HG02884 (cell line): ENCODE measurements around the gene STXBP5.

Experiments used
- ATAC-seq: cut with Tn5 transposase; IDR thresholded peaks from one replicate; pipeline ENCODE4 v1.9.1; 2021; ENCODE audit warnings: mild to moderate bottlenecking, moderate library complexity; ENCODE audit not compliant: unreplicated experiment

Gene STXBP5

DNA sequence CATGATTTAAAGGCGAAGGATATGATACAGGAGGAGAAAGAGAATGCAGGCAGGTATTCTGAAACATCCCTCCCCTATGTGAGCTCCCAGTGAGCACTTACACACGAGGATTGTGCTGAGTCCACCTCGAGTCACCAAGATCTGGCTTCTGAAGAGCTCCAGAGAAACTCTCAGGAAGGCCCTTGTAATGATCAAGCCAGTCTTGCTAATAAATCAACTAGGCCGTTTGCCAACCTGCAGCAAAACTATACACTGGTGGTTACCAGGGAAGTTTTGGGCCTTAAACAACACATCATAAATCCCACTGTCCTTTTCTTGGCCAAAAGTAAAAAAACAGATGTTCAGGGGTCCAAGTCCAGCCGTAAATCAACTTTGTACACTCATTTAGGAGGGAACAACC, 79.2 kb downstream of the STXBP5 start:
- no peak for ATAC-seq

DNA sequence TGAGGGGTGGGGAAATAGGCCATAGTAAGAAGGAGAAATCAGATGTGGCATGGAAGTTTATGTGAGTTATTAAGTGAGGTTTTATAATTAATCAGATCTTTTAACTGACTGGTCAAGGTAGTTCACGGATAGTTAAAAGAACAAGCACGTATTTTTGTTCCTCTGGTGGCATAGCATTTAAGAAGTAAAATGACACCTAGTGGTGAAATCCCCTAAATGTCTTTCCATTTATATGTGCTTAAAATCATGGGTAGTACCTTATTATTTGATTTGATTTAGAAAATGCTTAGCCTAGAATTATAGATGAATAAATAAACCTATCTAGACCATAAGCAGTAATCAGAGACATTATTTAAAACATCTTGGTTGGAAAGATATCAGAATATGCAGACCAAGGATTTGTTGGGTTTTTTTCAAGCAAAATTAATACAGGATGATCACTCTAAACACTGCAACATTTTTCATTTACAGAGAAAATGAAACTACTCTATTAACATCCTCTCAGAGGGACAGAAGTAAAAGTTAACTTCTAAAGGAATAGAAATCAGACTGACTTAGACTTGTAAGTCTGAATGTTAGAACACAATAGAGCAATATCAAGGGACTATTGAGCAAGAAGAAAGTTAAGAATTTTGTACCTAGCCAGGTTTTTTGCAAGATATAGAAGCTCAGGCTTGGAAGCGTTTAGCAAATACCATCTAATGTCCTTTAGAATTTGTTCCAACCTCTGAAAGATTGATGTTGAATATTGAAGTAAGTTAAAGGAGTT, 81.1 kb downstream of the STXBP5 start:
- peak; percentile 50 for ATAC-seq

DNA sequence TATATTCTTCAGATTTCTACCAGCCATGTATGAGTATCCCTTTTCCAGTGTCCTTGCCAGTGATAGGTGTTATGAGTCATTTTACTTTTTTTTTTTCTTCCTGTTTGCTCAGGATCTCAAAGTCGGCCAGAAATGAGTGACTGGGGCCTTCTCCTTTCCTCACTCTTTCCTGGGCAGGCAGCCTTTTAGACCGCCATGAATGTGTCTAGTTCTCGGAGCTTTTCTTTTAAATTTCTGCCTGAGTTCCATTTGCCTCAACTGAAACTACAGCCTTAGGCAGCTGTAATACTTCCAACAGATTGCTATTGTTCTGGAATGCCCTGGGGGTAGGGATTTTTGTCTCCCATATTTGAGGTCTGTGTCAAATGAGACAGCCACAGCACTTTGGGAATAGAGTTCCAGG, 83.7 kb downstream of the STXBP5 start:
- ATAC-seq, result no peak

GRCh38 chr6:147297124-147297523, 92.9 kb downstream of the STXBP5 start:
- ATAC-seq, result no peak

DNA sequence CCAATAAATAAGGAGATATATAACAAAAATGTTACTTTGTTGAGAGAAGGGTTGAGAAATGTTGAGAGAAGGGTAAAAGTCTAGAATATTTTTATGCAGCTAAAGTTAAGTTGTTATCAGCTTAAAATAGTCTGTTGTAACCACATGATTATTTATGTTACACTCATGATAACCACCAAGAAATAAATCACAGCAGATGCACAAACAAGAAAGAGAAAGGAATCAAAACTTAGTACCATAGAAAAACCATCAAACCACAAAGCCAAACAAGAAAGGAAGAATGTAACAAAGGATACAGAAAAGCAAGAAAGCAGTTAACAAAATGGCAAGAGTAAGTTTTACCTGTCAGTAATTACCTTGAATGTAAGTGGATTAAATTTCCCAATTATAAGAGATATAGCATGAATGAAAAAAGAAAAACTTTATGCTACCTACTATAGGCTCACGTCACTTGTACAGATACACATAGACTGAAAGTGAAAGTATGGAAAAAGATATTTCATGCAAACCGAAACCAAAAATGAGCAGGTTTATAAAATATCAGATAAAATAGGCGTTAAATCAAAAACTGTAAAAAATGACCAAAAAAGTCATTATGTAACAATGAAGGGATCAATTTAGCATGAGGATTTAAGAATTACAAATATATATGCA, 93.6 kb downstream of the STXBP5 start:
- ATAC-seq, result no peak

GRCh38 chr6:147298461-147298860, 94.2 kb downstream of the STXBP5 start:
- no peak for ATAC-seq

DNA sequence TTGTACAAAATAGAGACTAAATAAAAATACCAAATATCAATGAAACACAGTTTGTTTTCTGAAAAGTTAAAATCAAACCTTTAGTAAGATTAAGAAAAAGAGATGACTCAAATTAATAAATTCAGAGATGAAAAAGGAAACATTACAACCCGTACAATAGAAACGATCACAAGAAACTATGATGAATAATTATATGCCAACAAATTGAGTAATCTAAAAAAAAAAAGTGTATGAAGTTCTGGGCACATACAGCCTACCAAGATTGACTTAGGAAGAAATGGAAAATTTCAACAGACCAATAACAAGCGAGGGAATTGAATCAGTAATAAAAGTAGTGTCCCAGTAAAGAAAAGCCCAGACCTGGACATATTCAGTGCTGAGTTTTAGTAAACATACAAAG, 94.8 kb downstream of the STXBP5 start:
- ATAC-seq, result no peak

- ATAC-seq, result no peak
Observed at GRCh38 chr6:147301070-147301469, 96.9 kb downstream of the STXBP5 start.

GRCh38 chr6:147304016-147304415, 99.8 kb downstream of the STXBP5 start:
- ATAC-seq, result no peak

DNA sequence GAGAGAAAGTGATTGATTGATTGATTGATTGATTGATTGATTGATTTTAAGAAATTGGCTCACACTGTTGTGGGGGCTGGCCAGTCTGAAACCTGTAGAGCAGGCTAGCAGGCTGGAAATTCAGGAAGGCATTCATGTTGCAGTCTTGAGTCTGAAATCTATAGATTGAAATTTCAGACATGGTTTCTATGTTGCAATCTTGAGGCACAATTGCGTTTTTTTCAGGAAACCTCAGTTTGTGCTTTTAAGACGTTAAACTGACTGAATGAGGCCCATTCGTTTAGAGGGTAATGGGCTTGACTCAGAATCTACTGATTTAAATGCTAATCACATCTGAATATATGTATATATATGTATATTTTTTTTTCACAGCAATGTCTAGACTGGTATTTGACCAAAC, 106.3 kb downstream of the STXBP5 start:
- ATAC-seq, result no peak

DNA sequence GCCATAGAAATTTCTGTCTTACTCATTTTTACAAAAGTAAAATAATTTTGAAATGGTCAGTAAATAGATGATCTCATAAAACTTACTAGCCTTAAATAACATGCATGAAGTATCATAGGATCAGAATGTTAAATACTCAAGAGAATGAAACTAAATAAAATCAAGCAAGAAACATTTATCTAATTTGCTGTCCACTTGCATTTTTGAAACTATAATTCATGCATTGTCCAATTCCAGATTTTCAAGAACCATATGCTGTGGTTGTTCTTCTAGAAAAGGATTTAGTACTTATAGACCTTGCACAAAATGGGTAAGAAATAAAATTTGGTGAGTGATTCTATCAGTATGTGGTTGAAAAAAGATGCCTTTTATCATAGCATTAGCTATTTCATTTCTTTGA, 107.0 kb downstream of the STXBP5 start:
- no peak for ATAC-seq

DNA sequence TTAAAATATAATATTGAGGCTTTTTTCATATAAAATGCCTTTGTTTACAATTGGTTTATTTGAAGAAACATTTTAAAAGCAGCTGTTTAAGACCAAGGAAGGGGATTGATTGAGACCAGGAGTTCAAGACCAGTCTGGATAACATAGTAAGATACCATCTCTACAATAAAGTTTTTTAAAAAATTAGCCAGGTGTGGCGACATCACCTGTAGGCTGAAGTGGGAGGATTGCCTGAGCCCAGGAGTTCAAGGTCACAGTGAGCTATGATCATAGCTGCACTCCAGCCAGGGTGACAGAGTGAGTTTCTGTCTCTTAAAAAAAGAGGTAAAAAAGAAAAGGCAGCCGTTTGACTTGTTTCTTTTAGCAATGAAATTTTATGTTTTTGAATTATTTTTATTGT, 117.0 kb downstream of the STXBP5 start:
- ATAC-seq, result no peak

DNA sequence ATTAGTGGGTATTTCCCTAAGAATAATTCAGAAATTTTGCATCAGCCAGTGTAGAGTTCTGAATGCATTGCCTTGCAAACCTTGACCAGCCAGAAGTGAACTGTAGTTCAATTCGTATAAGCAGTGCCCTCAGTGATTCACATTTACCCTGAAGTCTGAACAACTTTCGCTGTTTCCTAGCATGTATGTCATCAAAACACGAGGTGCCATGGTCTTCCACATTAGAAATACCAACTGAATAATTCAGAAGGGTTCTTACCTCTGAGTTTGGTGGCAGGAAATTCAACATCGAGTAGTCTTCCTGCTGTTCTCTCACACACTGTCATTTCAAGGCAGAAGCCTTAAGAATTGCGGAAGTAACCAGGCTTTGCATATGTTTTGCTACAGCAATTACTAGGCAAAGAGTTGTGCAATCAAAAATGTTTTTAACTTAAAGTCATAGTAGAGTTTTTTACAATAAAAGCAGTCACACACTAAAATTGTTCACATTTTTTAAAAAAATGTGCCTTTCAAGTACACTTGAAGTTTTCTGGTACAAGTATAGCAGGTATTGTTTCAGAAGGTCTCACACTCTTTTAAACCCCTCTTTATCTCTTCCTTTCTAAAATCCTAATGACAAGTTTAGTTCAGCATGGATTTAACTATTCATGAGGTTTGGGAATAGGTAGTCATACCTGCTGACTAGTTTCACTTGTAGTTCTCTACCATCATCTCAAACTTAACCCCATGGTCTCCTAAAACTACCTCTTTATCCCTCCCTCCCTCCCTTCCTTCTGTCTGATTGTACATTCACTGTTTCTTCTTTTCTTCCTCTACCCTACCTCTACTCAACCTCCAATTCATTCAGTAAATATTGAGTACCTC, 118.3 kb downstream of the STXBP5 start:
- peak; percentile 98 for ATAC-seq

DNA sequence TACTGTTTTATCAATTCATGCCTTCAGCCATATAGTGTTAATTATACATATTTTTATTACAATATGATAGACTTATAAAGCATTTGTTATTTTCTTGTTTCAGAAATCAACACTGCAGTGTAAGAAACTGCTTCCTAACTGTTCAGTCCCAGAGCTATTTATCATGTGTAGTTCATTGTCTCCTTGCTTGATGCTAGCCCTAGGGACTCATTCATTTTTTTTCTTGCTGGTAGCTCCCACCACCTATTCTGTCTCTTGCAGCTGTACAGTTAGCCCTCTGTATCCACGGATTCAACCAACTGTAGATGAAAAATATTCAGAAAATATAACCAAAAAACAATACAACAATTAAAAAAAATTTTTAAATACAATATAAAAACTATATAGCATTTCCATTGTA, 121.3 kb downstream of the STXBP5 start:
- no peak for ATAC-seq

DNA sequence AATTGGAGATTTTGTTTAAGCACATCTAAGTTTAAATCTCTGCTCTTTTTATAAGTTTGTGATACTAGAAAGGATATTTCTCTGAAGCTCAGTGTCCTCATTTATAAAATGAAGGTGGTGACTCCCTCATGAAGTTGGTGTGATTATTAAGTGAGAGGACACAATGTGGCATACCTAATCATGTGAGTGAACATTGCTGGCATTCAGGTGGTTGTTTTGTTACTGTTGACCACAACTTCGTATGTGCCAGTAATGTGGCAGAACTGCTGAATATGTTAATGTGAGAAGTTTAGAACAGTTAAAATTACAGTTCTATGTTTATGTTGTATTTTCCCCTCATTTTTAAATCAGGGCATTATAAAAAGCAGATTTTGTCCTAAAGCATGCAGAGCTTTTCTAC, 127.2 kb downstream of the STXBP5 start:
- ATAC-seq, result no peak

- no peak for ATAC-seq
Observed at GRCh38 chr6:147337921-147338320, 133.7 kb downstream of the STXBP5 start.

DNA sequence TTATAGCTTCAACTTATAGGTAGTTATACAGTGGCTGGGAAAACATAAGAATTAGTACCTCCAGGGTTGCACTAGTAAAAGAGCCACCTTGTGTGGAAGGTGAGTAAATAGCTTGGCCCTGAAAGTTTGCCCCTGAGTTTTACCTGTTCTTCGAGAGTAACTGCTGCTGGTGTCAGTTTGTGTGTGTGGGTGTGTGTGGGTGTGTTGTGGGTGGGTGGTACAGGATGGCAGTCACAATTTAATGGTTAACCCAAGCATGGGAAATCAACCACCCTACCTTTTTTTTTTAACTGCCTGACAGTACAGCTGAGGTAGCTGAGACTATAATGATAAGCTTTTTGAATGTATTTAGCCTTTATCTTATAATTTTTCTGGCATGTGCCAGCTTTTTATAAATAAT, 137.3 kb downstream of the STXBP5 start:
- no peak for ATAC-seq

- no peak for ATAC-seq
Observed at GRCh38 chr6:147345902-147346301, 141.7 kb downstream of the STXBP5 start.

- ATAC-seq, result no peak
Observed at GRCh38 chr6:147347179-147347881, 143.1 kb downstream of the STXBP5 start.

- ATAC-seq, result no peak
Observed at GRCh38 chr6:147347882-147348575, 143.8 kb downstream of the STXBP5 start.
